H9 (cell line): Measurements from ENCODE around the gene IL12RB1. TPM values are rescaled to one million over a fixed set of nuclear protein-coding genes. Genes with fewer than 3 reads are reported as not detected.

Experiments
- DNase-seq: peaks from one replicate; pipeline ENCODE4 v3.0.0-alpha.2; 2017
- H2AFZ ChIP-seq: one replicate; pipeline ENCODE4 v1.6.1; 2013; ENCODE audit warnings: mild to moderate bottlenecking, low read length, control low read depth, moderate library complexity
- H2AK5ac ChIP-seq: 2 replicates; pipeline ENCODE4 v1.6.1; 2013; ENCODE audit warnings: low read length, control low read depth, mixed read lengths; ENCODE audit not compliant: insufficient read length
- H2BK120ac ChIP-seq: one replicate; pipeline ENCODE4 v1.6.1; 2013; ENCODE audit warnings: low read depth, mild to moderate bottlenecking, low read length, control low read depth, inconsistent platforms; ENCODE audit not compliant: poor library complexity, severe bottlenecking
- H2BK12ac ChIP-seq: 2 replicates; pipeline ENCODE4 v1.6.1; 2013; ENCODE audit warnings: low read length, control low read depth, mixed read lengths, low read depth; ENCODE audit not compliant: insufficient read length
- H2BK15ac ChIP-seq: 2 replicates; pipeline ENCODE4 v1.6.1; 2013; ENCODE audit warnings: low read depth, low read length, control low read depth
- H2BK20ac ChIP-seq: one replicate; pipeline ENCODE4 v1.6.1; 2013; ENCODE audit warnings: low read depth, mild to moderate bottlenecking, low read length, control low read depth, inconsistent platforms; ENCODE audit not compliant: poor library complexity, severe bottlenecking
- H2BK5ac ChIP-seq: 2 replicates; pipeline ENCODE4 v1.6.1; 2013; ENCODE audit warnings: low read length, control low read depth, mixed read lengths; ENCODE audit not compliant: insufficient read length
- H3K14ac ChIP-seq: 2 replicates; pipeline ENCODE4 v1.6.1; 2013; ENCODE audit warnings: low read length, control low read depth; ENCODE audit not compliant: insufficient read depth
- H3K18ac ChIP-seq: 2 replicates; pipeline ENCODE4 v1.6.1; 2013; ENCODE audit warnings: low read depth, mild to moderate bottlenecking, mixed read lengths, low read length, control low read depth; ENCODE audit not compliant: insufficient read length
- H3K23ac ChIP-seq: 2 replicates; pipeline ENCODE4 v1.6.1; 2013; ENCODE audit warnings: low read length, control low read depth, mixed read lengths, low read depth; ENCODE audit not compliant: insufficient read length
- H3K23me2 ChIP-seq: 2 replicates; pipeline ENCODE4 v1.6.1; 2013; ENCODE audit warnings: low read depth, mild to moderate bottlenecking, mixed read lengths, low read length, control low read depth; ENCODE audit not compliant: insufficient read length, poor library complexity, severe bottlenecking
- H3K27ac ChIP-seq: 2 replicates; pipeline ENCODE4 v1.5.1; 2013; ENCODE audit warnings: low read length, control low read depth, mixed read lengths, low read depth; ENCODE audit not compliant: insufficient read length
- H3K27me3 ChIP-seq: 2 replicates; pipeline ENCODE4 v1.6.1; 2013; ENCODE audit warnings: low read length, control low read depth, inconsistent platforms; ENCODE audit not compliant: insufficient read depth
- H3K4ac ChIP-seq: 2 replicates; pipeline ENCODE4 v1.6.1; 2013; ENCODE audit warnings: low read depth, mild to moderate bottlenecking, control low read depth, inconsistent platforms, low read length, moderate library complexity
- H3K4me1 ChIP-seq: 2 replicates; pipeline ENCODE4 v1.6.1; 2013; ENCODE audit warnings: low read length, control low read depth, inconsistent platforms; ENCODE audit not compliant: insufficient read depth
- H3K4me2 ChIP-seq: 2 replicates; pipeline ENCODE4 v1.6.1; 2013; ENCODE audit warnings: low read length, control low read depth, mixed read lengths; ENCODE audit not compliant: insufficient read length, insufficient read depth
- H3K56ac ChIP-seq: 2 replicates; pipeline ENCODE4 v1.6.1; 2013; ENCODE audit warnings: low read depth, mild to moderate bottlenecking, mixed read lengths, low read length, control low read depth; ENCODE audit not compliant: insufficient read length
- H3K79me1 ChIP-seq: 2 replicates; pipeline ENCODE4 v1.6.1; 2013; ENCODE audit warnings: low read depth, mild to moderate bottlenecking, moderate library complexity, low read length, control low read depth, inconsistent platforms; ENCODE audit not compliant: insufficient read depth, poor library complexity, severe bottlenecking
- H3K79me2 ChIP-seq: 2 replicates; pipeline ENCODE4 v1.6.1; 2013; ENCODE audit warnings: low read length, control low read depth, inconsistent platforms; ENCODE audit not compliant: insufficient read depth
- H3K9ac ChIP-seq: 2 replicates; pipeline ENCODE4 v1.6.1; 2013; ENCODE audit warnings: low read length, control low read depth, mixed read lengths; ENCODE audit not compliant: insufficient read length; ENCODE audit errors: extremely low read depth
- H3K9me3 ChIP-seq: one replicate; pipeline ENCODE4 v1.6.1; 2013; ENCODE audit warnings: low read depth, low read length, inconsistent platforms; ENCODE audit not compliant: control insufficient read depth
- H3T11ph ChIP-seq: one replicate; pipeline ENCODE4 v1.6.1; 2013; ENCODE audit warnings: mild to moderate bottlenecking, low read length, control low read depth, inconsistent platforms
- H4K20me1 ChIP-seq: one replicate; pipeline ENCODE4 v1.6.1; 2013; ENCODE audit not compliant: control insufficient read depth, insufficient read length, insufficient read depth
- H4K5ac ChIP-seq: 2 replicates; pipeline ENCODE4 v1.6.1; 2013; ENCODE audit warnings: low read depth, mild to moderate bottlenecking, mixed read lengths, low read length, control low read depth; ENCODE audit not compliant: insufficient read length
- H4K8ac ChIP-seq: replicated peaks from 2 replicates; pipeline ENCODE4 v1.6.1; 2013; ENCODE audit warnings: low read length, control low read depth, mixed read lengths, low read depth; ENCODE audit not compliant: insufficient read length
- H4K91ac ChIP-seq: 2 replicates; pipeline ENCODE4 v1.6.1; 2013; ENCODE audit warnings: low read depth, mild to moderate bottlenecking, moderate library complexity, mixed read lengths, low read length, control low read depth; ENCODE audit not compliant: insufficient read length
- H3K27ac Mint-ChIP-seq, 3 experiments: 2 replicates in 2 of 3; 3 replicates in 1 of 3; pipeline ENCODE4 v1.8.0; 2020 to 2021; ENCODE audit warnings: mixed read lengths in 3 of 3, mild to moderate bottlenecking in 1 of 3, moderate library complexity in 1 of 3
- H3K27me3 Mint-ChIP-seq: 2 replicates; pipeline ENCODE4 v1.8.0; 2021; ENCODE audit warnings: low read depth, mild to moderate bottlenecking, moderate library complexity, mixed read lengths
- H3K36me3 Mint-ChIP-seq, 3 experiments: 2 replicates in 2 of 3; 3 replicates in 1 of 3; pipeline ENCODE4 v1.8.0; 2020 to 2021; ENCODE audit warnings: low read depth in 3 of 3, mixed read lengths in 3 of 3; ENCODE audit not compliant: insufficient read depth in 1 of 3
- H3K4me1 Mint-ChIP-seq, 2 experiments: 2 replicates each; pipeline ENCODE4 v1.8.0; 2020; ENCODE audit warnings: mixed read lengths in 2 of 2
- H3K4me3 Mint-ChIP-seq, 2 experiments: 2 replicates in 1 of 2; 3 replicates in 1 of 2; pipeline ENCODE4 v1.8.0; 2020 to 2021; ENCODE audit warnings: mild to moderate bottlenecking in 2 of 2, mixed read lengths in 2 of 2, moderate library complexity in 1 of 2
- H3K9me3 Mint-ChIP-seq, 2 experiments: 2 replicates in 1 of 2; 3 replicates in 1 of 2; pipeline ENCODE4 v1.8.0; 2020; ENCODE audit warnings: mild to moderate bottlenecking in 2 of 2, mixed read lengths in 2 of 2, moderate library complexity in 1 of 2
- CTCF ChIP-seq: fragments of 200-600 bp; sonication (generic); conservative IDR thresholded peaks from 3 replicates; pipeline ENCODE4 v1.8.0; 2021; ENCODE audit warnings: antibody characterized with exemption, mild to moderate bottlenecking
- WGBS: extraction: QIAGEN DNeasy Blood & Tissue Kit; methylation state at CpG from one replicate; pipeline ENCODE4 v1.1.7; 2013; ENCODE audit warnings: missing lambda C conversion rate, low lambda C conversion rate, mixed read lengths; ENCODE audit not compliant: insufficient read length; ENCODE audit errors: extremely low coverage; 5-methylcytosine and 5-hydroxymethylcytosine counted together
- total RNA-seq: library from RNA; stranded (reverse); gene quantifications from 2 replicates; pipeline ENCODE4 v1.2.1, GENCODE V29; 2021

IL12RB1 gene
- total RNA-seq, 1 experiment from 2014 or later, result not detected

GRCh38 chr19:18117364-18117691 is 30.6 kb upstream of the IL12RB1 start:
- no CpG with 5 or more reads among the region's 11 CpGs for WGBS

More at GRCh38 chr19:18117364-18117691, 30.6 kb upstream of the IL12RB1 start:
- peak overlapping the region; percentile 31 for H3K18ac ChIP-seq
- no peaks in the 10 kb centered on the region for H3K27me3 ChIP-seq
- peaks cover 26 to 31% of the 10 kb centered on the region in 2 experiments for H3K4me1 Mint-ChIP-seq
- H3K4me1 ChIP-seq, result no peaks in the 10 kb centered on the region; the same call in 1 of the 2 replicates
- H3K27ac ChIP-seq, result no peak overlapping the region
- H4K5ac ChIP-seq, result no peak overlapping the region
- H3K4me3 Mint-ChIP-seq, result peak overlapping the region; percentile 55 to 82
- peaks cover 4% of the 10 kb centered on the region for H4K20me1 ChIP-seq
- H3K4ac ChIP-seq, result no peak overlapping the region
- H3K79me1 ChIP-seq, result no peaks in the 10 kb centered on the region
- no peak overlapping the region for H2AK5ac ChIP-seq
- no peak overlapping the region for H3K23ac ChIP-seq
- no peak overlapping the region for H3T11ph ChIP-seq
- no peaks in the 10 kb centered on the region for H3K9me3 ChIP-seq
- H2BK120ac ChIP-seq, result no peak overlapping the region
- H3K56ac ChIP-seq, result no peak overlapping the region
- no peaks in the 10 kb centered on the region for H3K79me2 ChIP-seq
- H3K4me2 ChIP-seq, result no peak overlapping the region
- H2BK12ac ChIP-seq, result no peak overlapping the region
- TF ChIP-seq CTCF, result no peak
- H3K27me3 Mint-ChIP-seq, result peaks cover 4% of the 10 kb centered on the region; the same call in 1 of the 2 replicates
- H4K91ac ChIP-seq, result no peak overlapping the region
- no peak overlapping the region for H2BK15ac ChIP-seq
- no peak overlapping the region for H2AFZ ChIP-seq
- peaks cover 3% of the 10 kb centered on the region for H3K23me2 ChIP-seq
- no peaks in the 10 kb centered on the region; a peak in 1 of 5 replicates for H3K9me3 Mint-ChIP-seq
- H3K14ac ChIP-seq, result peak overlapping the region; percentile 10; the same call in 1 of the 2 replicates
- no peak overlapping the region for H2BK5ac ChIP-seq
- DNase-seq, result no peak
- no peak overlapping the region for H4K8ac ChIP-seq
- no peak overlapping the region for H2BK20ac ChIP-seq
- H3K36me3 Mint-ChIP-seq, result no peaks in the 10 kb centered on the region
- no peak overlapping the region for H3K9ac ChIP-seq
- peak overlapping the region; percentile 53 to 95 (median 86); a peak in 5 of 7 replicates for H3K27ac Mint-ChIP-seq
